ENCODE results near the gene TAS2R42.

TAS2R42 gene

DNA sequence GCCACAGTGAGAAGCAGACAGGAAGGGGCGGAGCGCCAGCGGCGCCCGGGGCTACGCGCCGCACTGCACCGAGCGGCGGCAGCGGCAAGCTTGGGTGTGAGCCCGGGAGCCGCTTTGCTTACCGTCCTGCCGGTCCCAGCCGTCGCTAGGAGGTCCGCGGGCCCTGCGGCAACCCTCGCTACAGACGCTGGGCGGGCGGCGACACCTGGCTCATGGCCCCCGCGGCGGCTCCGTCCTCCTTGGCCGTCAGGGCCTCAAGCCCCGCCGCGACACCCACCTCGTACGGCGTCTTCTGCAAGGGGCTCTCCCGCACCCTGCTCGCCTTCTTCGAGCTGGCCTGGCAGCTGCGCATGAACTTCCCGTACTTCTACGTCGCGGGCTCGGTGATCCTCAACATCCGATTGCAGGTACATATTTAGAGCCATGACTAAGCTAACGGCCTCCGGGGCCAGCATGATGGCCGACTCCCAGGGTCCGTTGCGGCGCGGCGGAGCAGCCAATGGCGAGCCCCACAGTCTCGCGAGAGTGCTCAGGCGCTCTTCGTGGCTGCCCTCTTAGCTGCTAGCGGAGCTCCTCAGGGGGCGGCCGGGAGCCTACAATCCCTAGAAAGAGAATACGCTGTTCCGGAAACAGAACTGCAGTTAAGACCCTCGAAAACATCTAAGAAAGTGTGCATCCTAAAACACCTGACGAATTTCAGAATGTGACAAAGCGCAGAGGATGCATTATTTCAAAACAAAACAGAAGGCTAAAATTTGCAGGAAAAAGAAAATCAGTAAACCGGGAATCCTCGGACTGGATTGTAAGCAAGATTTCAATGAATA lies 15.4 kb downstream of the TAS2R42 start, which contains the start of gene SMIM10L1:
Gene SMIM10L1, plus strand, starts transcription at position 50 of the 824 bp plus-strand sequence. Its CDS starts 163 bp downstream, at position 213.
- TF ChIP-seq, protein P1, sequence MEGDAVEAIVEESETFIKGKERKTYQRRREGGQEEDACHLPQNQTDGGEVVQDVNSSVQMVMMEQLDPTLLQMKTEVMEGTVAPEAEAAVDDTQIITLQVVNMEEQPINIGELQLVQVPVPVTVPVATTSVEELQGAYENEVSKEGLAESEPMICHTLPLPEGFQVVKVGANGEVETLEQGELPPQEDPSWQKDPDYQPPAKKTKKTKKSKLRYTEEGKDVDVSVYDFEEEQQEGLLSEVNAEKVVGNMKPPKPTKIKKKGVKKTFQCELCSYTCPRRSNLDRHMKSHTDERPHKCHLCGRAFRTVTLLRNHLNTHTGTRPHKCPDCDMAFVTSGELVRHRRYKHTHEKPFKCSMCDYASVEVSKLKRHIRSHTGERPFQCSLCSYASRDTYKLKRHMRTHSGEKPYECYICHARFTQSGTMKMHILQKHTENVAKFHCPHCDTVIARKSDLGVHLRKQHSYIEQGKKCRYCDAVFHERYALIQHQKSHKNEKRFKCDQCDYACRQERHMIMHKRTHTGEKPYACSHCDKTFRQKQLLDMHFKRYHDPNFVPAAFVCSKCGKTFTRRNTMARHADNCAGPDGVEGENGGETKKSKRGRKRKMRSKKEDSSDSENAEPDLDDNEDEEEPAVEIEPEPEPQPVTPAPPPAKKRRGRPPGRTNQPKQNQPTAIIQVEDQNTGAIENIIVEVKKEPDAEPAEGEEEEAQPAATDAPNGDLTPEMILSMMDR (IDR thresholded peaks at IDR 0.05; ENCODE audit: low read depth, low read length), result no peak; the same call in 1 of the 2 replicates
- Histone ChIP-seq H3K27me3 (no peaks in the 10 kb centered on the region), H3K9me3 (no peaks in the 10 kb centered on the region), H3K4me1 (no peaks in the 10 kb centered on the region), H3K36me3 (peaks cover 3% of the 10 kb centered on the region), H3K4me3 (ENCODE audit: low read depth, low read length) (peak within 1 kb of the TSS; percentile 87)
- peak; percentile 96 for DNase-seq

DNA sequence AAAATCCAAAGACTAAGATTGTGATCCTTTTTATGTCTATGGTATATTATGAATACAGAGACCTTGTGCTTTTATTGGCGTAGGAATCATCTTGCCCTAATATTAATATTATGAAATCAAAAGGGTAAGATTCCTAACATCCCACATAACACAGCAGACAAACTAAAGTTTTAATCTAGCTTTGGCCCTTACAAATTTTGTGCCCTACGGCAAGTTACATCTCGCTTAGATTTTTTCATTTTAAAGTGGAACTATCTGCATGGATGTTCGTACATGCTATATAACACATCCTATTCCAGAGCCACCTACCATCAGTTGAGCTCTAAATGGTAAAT lies 16.0 kb downstream of the TAS2R42 start:
- DNase-seq, result no peak
- peak overlapping the region; percentile 87 for H3K4me3 ChIP-seq (ENCODE audit: low read depth, low read length)
- peaks cover 9% of the 10 kb centered on the region for H3K36me3 ChIP-seq
- TF ChIP-seq, protein P1 (IDR thresholded peaks at IDR 0.05; ENCODE audit: low read depth, low read length), result no peak
- H3K27me3 ChIP-seq, result no peaks in the 10 kb centered on the region
- H3K9me3 ChIP-seq, result no peaks in the 10 kb centered on the region
- H3K4me1 ChIP-seq, result no peaks in the 10 kb centered on the region

DNA sequence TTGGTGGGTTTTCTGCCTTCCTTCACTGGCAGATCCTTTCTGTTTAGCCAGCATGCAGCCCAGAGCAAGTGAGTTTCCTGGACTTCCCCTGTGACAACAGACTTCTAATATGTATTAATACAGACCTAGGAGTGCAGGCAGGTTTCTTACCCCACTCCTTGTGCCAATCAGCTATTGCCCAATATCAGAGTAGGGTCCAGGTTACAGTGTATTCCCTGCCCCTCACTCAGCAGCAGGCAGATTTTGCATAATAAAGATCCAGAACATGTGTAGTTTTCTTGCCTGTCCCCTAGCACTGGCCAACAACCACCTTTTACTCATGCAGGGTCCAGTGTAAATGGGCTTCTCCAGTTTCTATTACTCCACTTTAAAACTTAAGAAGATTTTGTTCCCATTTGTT lies 20.4 kb downstream of the TAS2R42 start:
- TF ChIP-seq, protein P1 (IDR thresholded peaks at IDR 0.05; ENCODE audit: low read depth, low read length), result no peak
- no peak for DNase-seq
- Histone ChIP-seq H3K4me1 (no peaks in the 10 kb centered on the region), H3K27me3 (no peaks in the 10 kb centered on the region), H3K36me3 (peaks cover 18% of the 10 kb centered on the region), H3K9me3 (no peaks in the 10 kb centered on the region), H3K4me3 (ENCODE audit: low read depth, low read length) (no peak overlapping the region)

DNA sequence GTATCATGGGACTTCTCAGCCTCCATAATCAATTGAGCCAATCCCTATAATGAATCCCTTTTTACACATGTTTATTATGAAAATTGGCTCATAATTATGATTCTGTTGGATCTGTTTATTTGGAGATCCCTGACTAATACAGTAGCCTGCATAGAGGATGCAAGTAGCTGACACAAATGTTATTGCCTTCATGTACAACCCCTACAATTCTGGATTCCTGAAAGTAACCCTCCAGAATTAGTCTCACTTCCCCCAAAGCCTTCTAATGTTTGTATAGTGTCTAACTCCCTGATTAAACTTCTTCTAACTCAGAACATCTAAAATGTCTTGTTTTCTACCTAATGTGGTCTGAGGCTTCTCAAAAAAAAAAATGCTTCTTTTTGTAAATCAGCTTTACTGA lies 22.4 kb downstream of the TAS2R42 start:
- Histone ChIP-seq H3K9me3 (no peaks in the 10 kb centered on the region), H3K4me3 (ENCODE audit: low read depth, low read length) (no peak overlapping the region), H3K4me1 (no peaks in the 10 kb centered on the region), H3K27me3 (no peaks in the 10 kb centered on the region), H3K36me3 (peaks cover 23% of the 10 kb centered on the region)
- TF ChIP-seq, protein P1 (IDR thresholded peaks at IDR 0.05; ENCODE audit: low read depth, low read length), result no peak
- DNase-seq, result no peak

DNA sequence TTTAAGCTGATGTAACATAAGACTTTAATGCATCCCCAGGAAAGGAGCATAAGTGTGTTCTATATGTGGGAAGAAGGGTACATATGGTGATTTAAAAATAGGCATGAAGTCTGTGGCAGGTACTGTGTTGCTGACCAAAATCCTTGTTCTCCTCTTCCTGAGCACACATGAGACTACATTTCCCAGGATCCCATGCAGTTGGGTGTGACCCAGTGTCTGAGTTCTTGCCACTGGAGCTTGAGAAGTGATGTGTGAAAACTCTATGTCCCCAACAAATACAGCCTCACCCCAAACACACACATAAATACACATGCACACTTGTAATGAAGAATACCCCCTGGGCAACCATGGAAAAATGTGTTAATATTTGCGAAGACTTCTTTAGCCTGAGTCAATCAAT lies 24.2 kb downstream of the TAS2R42 start:
- DNase-seq, result no peak
- Histone ChIP-seq H3K27me3 (no peaks in the 10 kb centered on the region), H3K36me3 (peaks cover 23% of the 10 kb centered on the region), H3K4me1 (no peaks in the 10 kb centered on the region), H3K4me3 (ENCODE audit: low read depth, low read length) (no peak overlapping the region), H3K9me3 (no peaks in the 10 kb centered on the region)
- TF ChIP-seq, protein P1 (IDR thresholded peaks at IDR 0.05; ENCODE audit: low read depth, low read length), result no peak

DNA sequence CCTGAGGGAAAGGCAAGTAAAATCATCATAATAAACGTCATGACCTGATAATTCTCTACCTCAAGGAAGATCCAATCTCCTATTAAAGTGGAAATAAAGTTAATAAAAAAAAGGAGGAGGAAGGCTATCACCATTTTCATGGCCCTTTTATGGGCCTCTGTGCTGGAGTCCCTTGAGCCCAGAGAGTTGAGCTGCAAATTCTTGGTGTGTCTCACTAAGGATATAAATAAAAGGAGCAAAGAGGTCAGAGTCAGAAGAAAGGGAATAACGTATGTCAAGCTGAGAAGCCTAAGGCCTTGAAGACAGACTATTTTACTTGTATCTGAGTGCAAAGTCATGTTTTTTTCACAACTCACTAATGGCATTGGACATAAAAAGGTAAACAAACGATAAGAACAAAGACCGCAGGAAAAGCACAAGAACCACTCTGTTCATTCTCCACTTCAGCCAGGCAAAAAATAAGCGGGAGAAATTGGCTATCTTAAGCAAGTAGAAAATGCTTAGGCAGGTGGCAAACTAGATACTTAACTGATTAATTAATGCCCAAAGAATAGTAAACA lies 27.8 kb downstream of the TAS2R42 start:
- H3K4me1 ChIP-seq, result no peaks in the 10 kb centered on the region
- H3K9me3 ChIP-seq, result no peaks in the 10 kb centered on the region
- H3K27me3 ChIP-seq, result no peaks in the 10 kb centered on the region
- H3K4me3 ChIP-seq (ENCODE audit: low read depth, low read length), result no peak overlapping the region
- peaks cover 11% of the 10 kb centered on the region for H3K36me3 ChIP-seq
- TF ChIP-seq, protein P1 (IDR thresholded peaks at IDR 0.05; ENCODE audit: low read depth, low read length), result no peak
- DNase-seq, result no peak
